Measurements from ENCODE around the gene PRDM16.

GRCh38 chr1:3398396-3399140 lies 329.6 kb downstream of the PRDM16 start:
- no peak for TF ChIP-seq CTCF (conservative IDR thresholded peaks at IDR 0.05 in 1 of 2, IDR thresholded peaks at IDR 0.05 in 1 of 2; ENCODE audit: extremely low read depth in 1 of 2, insufficient read depth in 1 of 2, low read depth in 1 of 2, low read length in 2 of 2)
- TF ChIP-seq EZH2 (IDR thresholded peaks at IDR 0.05; ENCODE audit: borderline replicate concordance, low read length) = no peak
